ENCODE results near the gene SLC39A6. TPM values are rescaled to one million over a fixed set of nuclear protein-coding genes. Genes with fewer than 3 reads are reported as not detected.
A peak's percentile ranks its signal among the peaks of the same experiment; 100 is the strongest.
"Not testable (repeated sequence)": the region's sequence is repeated elsewhere in the genome, so short reads cannot be mapped to it uniquely, and the experiment has no call there.

Gene SLC39A6
- total RNA-seq, 2 donors from 2014 or later: 25.7 to 34.1 TPM

GRCh38 chr18:36095936-36096519 lies 33.1 kb downstream of the SLC39A6 start:
- 0% methylated on average over 1 of the region's 1 CpG; no CpG with 5 or more reads in 1 of the 2 experiments for WGBS, 2 experiments (ENCODE audit: insufficient coverage in 1 of 2, insufficient read length in 1 of 2)
- no peaks in the 10 kb centered on the region for H3K4me1 ChIP-seq (ENCODE audit: control insufficient read depth, insufficient read depth, low read length)
- Mint-ChIP-seq H3K4me3 (no peak overlapping the region), H3K9me3 (peaks cover 2% of the 10 kb centered on the region), H3K27ac (no peak overlapping the region), H3K4me1 (no peaks in the 10 kb centered on the region), H3K36me3 (ENCODE audit: low read depth) (no peaks in the 10 kb centered on the region), H3K27me3 (ENCODE audit: insufficient read depth) (no peaks in the 10 kb centered on the region)
- no peaks in the 10 kb centered on the region for H3K9me3 ChIP-seq (ENCODE audit: control insufficient read depth, low read length)
- peak; percentile 81 for TF ChIP-seq CTCF (conservative IDR thresholded peaks at IDR 0.05)
- H3K9ac ChIP-seq (ENCODE audit: extremely low read depth, low read length, poor library complexity, severe bottlenecking): no peak overlapping the region
- H3K27ac ChIP-seq (ENCODE audit: low read depth, low read length): no peak overlapping the region
- H3K27me3 ChIP-seq (ENCODE audit: control insufficient read depth, insufficient read depth, low read length, poor library complexity, severe bottlenecking): no peaks in the 10 kb centered on the region
- H3K4me3 ChIP-seq (ENCODE audit: low read length): no peak overlapping the region
- no peaks in the 10 kb centered on the region for H3K36me3 ChIP-seq (ENCODE audit: control insufficient read depth, insufficient read depth, low read length)
- DNase-seq: no peak

- no peak overlapping the region for H3K4me3 Mint-ChIP-seq
- DNase-seq: no peak
- H3K4me1 Mint-ChIP-seq: no peaks in the 10 kb centered on the region
- H3K9ac ChIP-seq (ENCODE audit: extremely low read depth, low read length, poor library complexity, severe bottlenecking): no peak overlapping the region
- WGBS, 2 experiments (ENCODE audit: insufficient coverage in 1 of 2, insufficient read length in 1 of 2): 89 to 100% methylated on average over 1 to 3 of the region's 3 CpGs
- TF ChIP-seq CTCF (conservative IDR thresholded peaks at IDR 0.05): no peak
- H3K27ac ChIP-seq (ENCODE audit: low read depth, low read length): no peak overlapping the region
- H3K36me3 Mint-ChIP-seq (ENCODE audit: low read depth): no peaks in the 10 kb centered on the region
- H3K9me3 Mint-ChIP-seq: no peaks in the 10 kb centered on the region
- no peaks in the 10 kb centered on the region for H3K27me3 Mint-ChIP-seq (ENCODE audit: insufficient read depth)
- no peak overlapping the region for H3K4me3 ChIP-seq (ENCODE audit: low read length)
- no peaks in the 10 kb centered on the region for H3K4me1 ChIP-seq (ENCODE audit: control insufficient read depth, insufficient read depth, low read length)
- no peak overlapping the region for H3K27ac Mint-ChIP-seq
- H3K36me3 ChIP-seq (ENCODE audit: control insufficient read depth, insufficient read depth, low read length): no peaks in the 10 kb centered on the region
- no peaks in the 10 kb centered on the region for H3K27me3 ChIP-seq (ENCODE audit: control insufficient read depth, insufficient read depth, low read length, poor library complexity, severe bottlenecking)
- no peaks in the 10 kb centered on the region for H3K9me3 ChIP-seq (ENCODE audit: control insufficient read depth, low read length)
Observed at GRCh38 chr18:36094431-36094830, 34.7 kb downstream of the SLC39A6 start.

- not testable (repeated sequence) for H3K36me3 Mint-ChIP-seq (ENCODE audit: low read depth); DNase-seq; H3K4me3 ChIP-seq (ENCODE audit: low read length); H3K27ac ChIP-seq (ENCODE audit: low read depth, low read length); H3K4me1 ChIP-seq (ENCODE audit: control insufficient read depth, insufficient read depth, low read length); H3K27me3 Mint-ChIP-seq (ENCODE audit: insufficient read depth); H3K9me3 ChIP-seq (ENCODE audit: control insufficient read depth, low read length); H3K36me3 ChIP-seq (ENCODE audit: control insufficient read depth, insufficient read depth, low read length); H3K4me1 Mint-ChIP-seq; H3K27ac Mint-ChIP-seq; H3K4me3 Mint-ChIP-seq; H3K9ac ChIP-seq (ENCODE audit: extremely low read depth, low read length, poor library complexity, severe bottlenecking); H3K27me3 ChIP-seq (ENCODE audit: control insufficient read depth, insufficient read depth, low read length, poor library complexity, severe bottlenecking); H3K9me3 Mint-ChIP-seq
- WGBS, 2 experiments (ENCODE audit: insufficient coverage in 1 of 2, insufficient read length in 1 of 2): 90 to 94% methylated on average over 2 to 5 of the region's 5 CpGs
Observed at GRCh38 chr18:36092116-36092515, 37.0 kb downstream of the SLC39A6 start.

- Mint-ChIP-seq H3K4me1 (no peaks in the 10 kb centered on the region), H3K27me3 (ENCODE audit: insufficient read depth) (no peaks in the 10 kb centered on the region), H3K9me3 (no peaks in the 10 kb centered on the region), H3K27ac (no peak overlapping the region), H3K36me3 (ENCODE audit: low read depth) (no peaks in the 10 kb centered on the region), H3K4me3 (no peak overlapping the region)
- Histone ChIP-seq H3K27ac (ENCODE audit: low read depth, low read length) (no peak overlapping the region), H3K27me3 (ENCODE audit: control insufficient read depth, insufficient read depth, low read length, poor library complexity, severe bottlenecking) (no peaks in the 10 kb centered on the region), H3K9me3 (ENCODE audit: control insufficient read depth, low read length) (no peaks in the 10 kb centered on the region), H3K36me3 (ENCODE audit: control insufficient read depth, insufficient read depth, low read length) (no peaks in the 10 kb centered on the region), H3K9ac (ENCODE audit: extremely low read depth, low read length, poor library complexity, severe bottlenecking) (no peak overlapping the region), H3K4me3 (ENCODE audit: low read length) (no peak overlapping the region), H3K4me1 (ENCODE audit: control insufficient read depth, insufficient read depth, low read length) (no peaks in the 10 kb centered on the region)
- no peak for TF ChIP-seq CTCF (conservative IDR thresholded peaks at IDR 0.05)
- no peak for DNase-seq
- 89 to 90% methylated on average over 6 of the region's 6 CpGs for WGBS, 2 experiments (ENCODE audit: insufficient coverage in 1 of 2, insufficient read length in 1 of 2)
Observed at GRCh38 chr18:36089001-36089400, 40.1 kb downstream of the SLC39A6 start.
